Testis (tissue), 3 donors: ENCODE measurements around the gene PEX3. TPM values are rescaled to one million over a fixed set of nuclear protein-coding genes. Genes with fewer than 3 reads are reported as not detected.

Experiments used
- DNase-seq: peaks from one replicate; pipeline ENCODE4 v3.0.0-alpha.2; 2019
- H3K27ac ChIP-seq, 2 donors: fragments of 200-600 bp; sonication (generic); one replicate each; pipeline ENCODE4 v1.5.1; 2019
- H3K27me3 ChIP-seq: fragments of 200-600 bp; sonication (generic); one replicate; pipeline ENCODE4 v1.5.1; 2019
- H3K36me3 ChIP-seq: fragments of 200-600 bp; sonication (generic); one replicate; pipeline ENCODE4 v1.5.1; 2017; ENCODE audit warnings: low read depth; ENCODE audit errors: missing control alignments
- H3K4me1 ChIP-seq: fragments of 200-600 bp; sonication (generic); one replicate; pipeline ENCODE4 v1.5.1; 2019
- H3K4me3 ChIP-seq, 2 donors: fragments of 200-600 bp; sonication (generic); one replicate each; pipeline ENCODE4 v1.5.1; 2017 to 2019
- H3K9me3 ChIP-seq: fragments of 200-600 bp; sonication (generic); one replicate; pipeline ENCODE4 v1.5.1; 2017
- CTCF ChIP-seq, 3 experiments: fragments of 450-650 bp in 2 of 3; fragments of 200-600 bp in 1 of 3; sonication (generic) in 1 of 3; IDR thresholded peaks; one replicate each; pipeline ENCODE4 v1.5.1; 2016 to 2019; ENCODE audit warnings: antibody characterized with exemption in 3 of 3, mild to moderate bottlenecking in 2 of 3, moderate library complexity in 1 of 3
- POLR2A ChIP-seq: fragments of 450-650 bp; IDR thresholded peaks from one replicate; pipeline ENCODE4 v1.6.1; 2017; ENCODE audit warnings: antibody characterized with exemption, mild to moderate bottlenecking, moderate library complexity
- WGBS, 2 donors: methylation state at CpG; one replicate each; pipeline ENCODE4 v1.1.5; 2018; 5-methylcytosine and 5-hydroxymethylcytosine counted together
- intact Hi-C: fragments of 100-400 bp; cut with DNase I; formaldehyde crosslinking; loops from one replicate; pipeline ENCODE4 v1.15.1; 2023; ENCODE audit warnings: low total_unique reads
- polyA plus RNA-seq: library from polyadenylated mRNA; stranded (reverse); fragments of 350-450 nt; fragmentation: Illumina TruSeq; extraction: RNeasy Lipid Tissue Mini Kit (QIAGEN cat#74804); gene quantifications from one replicate; pipeline ENCODE4 v1.2.3, GENCODE V29; 2014; ENCODE audit warnings: low read depth, low replicate concordance; ENCODE audit not compliant: insufficient read depth
- total RNA-seq, 2 donors: library from RNA; depleted of rRNA; stranded (reverse); fragments of >200 nt; gene quantifications; one replicate each; pipeline ENCODE4 v1.2.3, GENCODE V29; 2016

PEX3 gene
- total and polyA plus RNA-seq, 3 donors from 2014 or later = 16.6 to 33.1 (median 22.8) TPM

- H3K36me3 ChIP-seq = no peaks in the 10 kb centered on the region
- no peaks in the 10 kb centered on the region for H3K9me3 ChIP-seq
- TF ChIP-seq CTCF (IDR thresholded peaks at IDR 0.05) = no peak
- no peak for TF ChIP-seq POLR2A
- no peaks in the 10 kb centered on the region for H3K27me3 ChIP-seq
- intact Hi-C loops = no loop called here
- 3 to 4% methylated on average over 19 of the region's 19 CpGs for WGBS, 2 donors
- peaks cover 14% of the 10 kb centered on the region for H3K4me1 ChIP-seq
- H3K4me3 ChIP-seq = peak overlapping the region; percentile 60 to 71
- H3K27ac ChIP-seq = peak overlapping the region; percentile 56 to 70
- peak; percentile 53 for DNase-seq
Observed at GRCh38 chr6:143449714-143450452, 722 bp upstream of the PEX3 start.

GRCh38 chr6:143451531-143451930 is 926 bp downstream of the PEX3 start:
- 30 to 37% methylated on average over 4 of the region's 4 CpGs for WGBS, 2 donors
- intact Hi-C loops = no loop called here
- H3K27ac ChIP-seq = peak overlapping the region in 1 of 2 donors; percentile 56

GRCh38 chr6:143457563-143458359 is 7.2 kb downstream of the PEX3 start:
- no peak for DNase-seq
- TF ChIP-seq POLR2A = no peak
- TF ChIP-seq CTCF (IDR thresholded peaks at IDR 0.05) = no peak
- Histone ChIP-seq H3K9me3 (no peaks in the 10 kb centered on the region), H3K27me3 (no peaks in the 10 kb centered on the region), H3K27ac (no peak overlapping the region), H3K36me3 (no peaks in the 10 kb centered on the region), H3K4me3 (no peak overlapping the region), H3K4me1 (no peaks in the 10 kb centered on the region)
- WGBS, 2 donors = 99 to 100% methylated on average over 2 of the region's 2 CpGs
- intact Hi-C loops = no loop called here

More at GRCh38 chr6:143451531-143451930, 926 bp downstream of the PEX3 start:
- H3K36me3 ChIP-seq = no peaks in the 10 kb centered on the region
- DNase-seq = no peak
- H3K4me1 ChIP-seq = peaks cover 14% of the 10 kb centered on the region
- peak overlapping the region; percentile 60 to 71 for H3K4me3 ChIP-seq
- no peaks in the 10 kb centered on the region for H3K27me3 ChIP-seq
- no peaks in the 10 kb centered on the region for H3K9me3 ChIP-seq
- TF ChIP-seq CTCF (IDR thresholded peaks at IDR 0.05) (no peak), POLR2A (no peak)

GRCh38 chr6:143465546-143465945 is 14.9 kb downstream of the PEX3 start:
- Histone ChIP-seq H3K27me3 (no peaks in the 10 kb centered on the region), H3K9me3 (no peaks in the 10 kb centered on the region), H3K27ac (no peak overlapping the region), H3K36me3 (no peaks in the 10 kb centered on the region), H3K4me3 (no peak overlapping the region), H3K4me1 (no peaks in the 10 kb centered on the region)
- WGBS, 2 donors = 82 to 87% methylated on average over 2 of the region's 2 CpGs
- TF ChIP-seq POLR2A (no peak), CTCF (IDR thresholded peaks at IDR 0.05) (no peak)
- DNase-seq = no peak
- intact Hi-C loops = no loop called here
